HEK293 (cell line): Measurements from ENCODE around the gene CARD14.

Experiments used
- CTCF ChIA-PET: fragments of 350-600 bp; formaldehyde crosslinking; extraction: SDS; loops from one replicate; lab custom pipeline; 2021; ENCODE audit warnings: antibody characterized with exemption; lab: Yijun Ruan, JAX
- POLR2A ChIA-PET: fragments of 300-600 bp; formaldehyde crosslinking; extraction: SDS; loops from one replicate; lab custom pipeline; 2020; ENCODE audit warnings: antibody characterized with exemption, inconsistent platforms; lab: Yijun Ruan, JAX
- H3K27ac ChIP-seq: fragments of 200-500 bp; sonication (Bioruptor generic); 2 replicates; pipeline ENCODE4 v1.5.1; 2014; ENCODE audit warnings: low read depth, low read length, control low read depth, inconsistent platforms; ENCODE audit errors: extremely low read depth
- H3K36me3 ChIP-seq, 2 experiments: fragments of 200-500 bp in 1 of 2; sonication (Bioruptor generic) in 1 of 2; 1 replicate in 1 of 2; 2 replicates in 1 of 2; pipeline ENCODE4 v1.5.1; 2014 to 2017; ENCODE audit warnings: inconsistent platforms in 2 of 2, low read length in 2 of 2; ENCODE audit not compliant: control insufficient read depth in 2 of 2, insufficient read depth in 1 of 2
- H3K4me1 ChIP-seq: fragments of 200-500 bp; sonication (Bioruptor generic); 2 replicates; pipeline ENCODE4 v1.5.1; 2014; ENCODE audit warnings: mild to moderate bottlenecking, low read length, inconsistent platforms; ENCODE audit not compliant: control insufficient read depth, insufficient read depth
- H3K4me3 ChIP-seq: 2 replicates; pipeline ENCODE4 v1.5.1; 2011; ENCODE audit warnings: low read depth, mild to moderate bottlenecking, control low read depth, low read length, moderate library complexity
- H3K9me3 ChIP-seq: fragments of 200-500 bp; sonication (Bioruptor generic); 2 replicates; pipeline ENCODE4 v1.5.1; 2014; ENCODE audit warnings: low read depth, low read length, inconsistent platforms; ENCODE audit not compliant: control insufficient read depth, insufficient read depth
- BCL11A ChIP-seq: fragments of 450-650 bp; formaldehyde crosslinking; IDR thresholded peaks from 2 replicates; pipeline ENCODE4 v1.5.1; 2016; ENCODE audit warnings: low read depth, missing biosample characterization, missing genetic modification characterization
- GFI1B ChIP-seq: fragments of 450-650 bp; formaldehyde crosslinking; IDR thresholded peaks from 2 replicates; pipeline ENCODE4 v1.5.1; 2016; ENCODE audit warnings: missing biosample characterization, missing genetic modification characterization
- GLIS1 ChIP-seq: fragments of 450-650 bp; formaldehyde crosslinking; IDR thresholded peaks from 2 replicates; pipeline ENCODE4 v1.5.1; 2016; ENCODE audit warnings: missing biosample characterization, missing genetic modification characterization
- GLIS2 ChIP-seq: fragments of 450-650 bp; formaldehyde crosslinking; IDR thresholded peaks from 2 replicates; pipeline ENCODE4 v1.5.1; 2016; ENCODE audit warnings: missing biosample characterization, missing genetic modification characterization
- HOXA7 ChIP-seq: sonication (generic); formaldehyde crosslinking; IDR thresholded peaks from 2 replicates; pipeline ENCODE4 v1.8.1; 2022; ENCODE audit warnings: missing genetic modification reagents, borderline replicate concordance
- IKZF3 ChIP-seq: fragments of 450-650 bp; IDR thresholded peaks from 2 replicates; pipeline ENCODE4 v1.5.0; 2018; ENCODE audit warnings: missing biosample characterization, mild to moderate bottlenecking, missing genetic modification characterization, moderate library complexity
- SP2 ChIP-seq: fragments of 450-650 bp; formaldehyde crosslinking; IDR thresholded peaks from 2 replicates; pipeline ENCODE4 v1.5.1; 2016; ENCODE audit warnings: missing biosample characterization, missing genetic modification characterization
- YY2 ChIP-seq: fragments of 450-650 bp; formaldehyde crosslinking; IDR thresholded peaks from 2 replicates; pipeline ENCODE4 v1.5.1; 2016; ENCODE audit warnings: missing biosample characterization, missing genetic modification characterization
- ZBTB20 ChIP-seq: fragments of 450-650 bp; formaldehyde crosslinking; IDR thresholded peaks from 2 replicates; pipeline ENCODE4 v1.5.1; 2016; ENCODE audit warnings: missing biosample characterization, missing genetic modification characterization
- ZFP37 ChIP-seq: fragments of 450-650 bp; formaldehyde crosslinking; IDR thresholded peaks from 2 replicates; pipeline ENCODE4 v1.5.1; 2016; ENCODE audit warnings: missing biosample characterization, missing genetic modification characterization
- ZNF133 ChIP-seq: fragments of 450-650 bp; formaldehyde crosslinking; IDR thresholded peaks from 2 replicates; pipeline ENCODE4 v1.5.1; 2016; ENCODE audit warnings: missing biosample characterization, missing genetic modification characterization
- ZNF169 ChIP-seq: fragments of 450-650 bp; formaldehyde crosslinking; IDR thresholded peaks from 2 replicates; pipeline ENCODE4 v1.5.1; 2016; ENCODE audit warnings: missing biosample characterization, missing genetic modification characterization
- ZNF2 ChIP-seq: fragments of 450-650 bp; formaldehyde crosslinking; IDR thresholded peaks from 2 replicates; pipeline ENCODE4 v1.5.1; 2016; ENCODE audit warnings: missing biosample characterization, missing genetic modification characterization
- ZNF221 ChIP-seq: fragments of 450-650 bp; formaldehyde crosslinking; IDR thresholded peaks from 2 replicates; pipeline ENCODE4 v1.5.1; 2017; ENCODE audit warnings: missing biosample characterization, missing genetic modification characterization, borderline replicate concordance
- ZNF404 ChIP-seq: fragments of 450-650 bp; formaldehyde crosslinking; IDR thresholded peaks from 2 replicates; pipeline ENCODE4 v1.5.1; 2017; ENCODE audit warnings: missing biosample characterization, missing genetic modification characterization
- ZNF423 ChIP-seq: fragments of 450-650 bp; formaldehyde crosslinking; IDR thresholded peaks from 2 replicates; pipeline ENCODE4 v1.5.1; 2016; ENCODE audit warnings: missing biosample characterization, missing genetic modification characterization
- ZNF433 ChIP-seq: fragments of 450-650 bp; formaldehyde crosslinking; IDR thresholded peaks from 2 replicates; pipeline ENCODE4 v1.5.1; 2016; ENCODE audit warnings: missing biosample characterization, missing genetic modification characterization, low read depth
- ZNF501 ChIP-seq: fragments of 450-650 bp; formaldehyde crosslinking; IDR thresholded peaks from 2 replicates; pipeline ENCODE4 v1.5.1; 2016; ENCODE audit warnings: missing biosample characterization, missing genetic modification characterization
- ZNF514 ChIP-seq: fragments of 450-650 bp; formaldehyde crosslinking; IDR thresholded peaks from 2 replicates; pipeline ENCODE4 v1.5.1; 2016; ENCODE audit warnings: missing biosample characterization, missing genetic modification characterization
- ZNF600 ChIP-seq: fragments of 450-650 bp; formaldehyde crosslinking; IDR thresholded peaks from 2 replicates; pipeline ENCODE4 v1.5.1; 2016; ENCODE audit warnings: missing biosample characterization, missing genetic modification characterization
- ZNF621 ChIP-seq: fragments of 450-650 bp; formaldehyde crosslinking; IDR thresholded peaks from 2 replicates; pipeline ENCODE4 v1.5.1; 2017; ENCODE audit warnings: missing biosample characterization, missing genetic modification characterization
- ZNF792 ChIP-seq: fragments of 450-650 bp; formaldehyde crosslinking; IDR thresholded peaks from 2 replicates; pipeline ENCODE4 v1.5.1; 2016; ENCODE audit warnings: missing biosample characterization, missing genetic modification characterization
- ZNF830 ChIP-seq: fragments of 450-650 bp; IDR thresholded peaks from 2 replicates; pipeline ENCODE4 v1.5.0; 2018; ENCODE audit warnings: missing biosample characterization, missing genetic modification characterization, low read depth, mild to moderate bottlenecking, moderate library complexity
- ZNF843 ChIP-seq: fragments of 450-650 bp; formaldehyde crosslinking; IDR thresholded peaks from 2 replicates; pipeline ENCODE4 v1.5.1; 2016; ENCODE audit warnings: missing biosample characterization, missing genetic modification characterization
- ZSCAN23 ChIP-seq: fragments of 450-650 bp; formaldehyde crosslinking; IDR thresholded peaks from 2 replicates; pipeline ENCODE4 v1.5.1; 2016; ENCODE audit warnings: missing biosample characterization, missing genetic modification characterization
- TF ChIP-seq, protein P1 (sequence below): fragments of 450-650 bp; formaldehyde crosslinking; IDR thresholded peaks from 2 replicates; pipeline ENCODE4 v1.5.1; 2016; ENCODE audit warnings: missing biosample characterization, missing genetic modification characterization
- TF ChIP-seq, protein P2 (sequence below): fragments of 450-650 bp; formaldehyde crosslinking; IDR thresholded peaks from 2 replicates; pipeline ENCODE4 v1.5.1; 2016; ENCODE audit warnings: missing biosample characterization, missing genetic modification characterization
- TF ChIP-seq, protein P3 (sequence below): fragments of 450-650 bp; formaldehyde crosslinking; IDR thresholded peaks from 2 replicates; pipeline ENCODE4 v1.5.1; 2016; ENCODE audit warnings: missing biosample characterization, missing genetic modification characterization
- TF ChIP-seq, protein P4 (sequence below): fragments of 450-650 bp; formaldehyde crosslinking; IDR thresholded peaks from 2 replicates; pipeline ENCODE4 v1.5.1; 2017; ENCODE audit warnings: missing biosample characterization, missing genetic modification characterization
- TF ChIP-seq, protein P5 (sequence below): fragments of 450-650 bp; formaldehyde crosslinking; IDR thresholded peaks from 2 replicates; pipeline ENCODE4; 2016; ENCODE audit warnings: missing biosample characterization, missing genetic modification characterization

Gene CARD14

DNA sequence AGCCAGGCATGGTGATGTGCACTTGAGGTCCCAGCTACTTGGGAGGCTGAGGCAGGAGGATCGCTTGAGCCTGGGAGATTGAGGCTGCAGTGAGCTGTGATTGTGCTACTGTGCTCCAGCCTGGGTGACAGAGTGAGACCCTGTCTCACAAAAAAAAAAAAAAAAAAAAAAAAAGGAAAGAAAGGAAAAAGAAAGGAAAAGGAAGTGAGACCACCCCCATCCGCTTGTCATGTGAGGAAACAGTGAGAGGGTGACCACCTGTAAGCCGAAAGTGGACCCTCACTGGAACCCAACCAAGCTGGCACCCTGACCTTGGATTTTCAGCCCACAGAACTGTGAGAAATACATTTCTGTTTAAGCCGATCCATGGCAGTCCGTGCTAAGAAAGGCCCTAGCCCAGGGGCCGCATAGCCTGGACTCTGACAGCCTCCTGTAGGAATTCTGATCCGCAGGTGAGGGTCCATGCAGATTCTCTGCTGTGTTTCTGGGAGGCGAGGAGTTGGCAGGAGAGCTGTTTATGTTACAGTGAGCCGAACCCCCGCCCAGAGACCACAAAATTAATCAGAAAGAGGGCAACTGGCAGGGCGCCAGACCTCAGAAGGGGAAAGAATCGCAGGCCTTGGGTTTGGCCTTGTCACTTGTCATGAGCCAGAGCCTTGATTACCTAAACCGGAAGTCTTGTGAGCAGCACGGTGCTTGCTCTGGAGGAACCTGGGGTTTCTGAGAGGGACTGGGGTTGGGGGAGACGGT lies 49.4 kb downstream of the CARD14 start (continued):
- no peak for TF ChIP-seq ZSCAN23
- no peak for TF ChIP-seq ZNF514 (tag by site-specific recombination)
- no peak for TF ChIP-seq ZNF792
- TF ChIP-seq ZBTB20, result no peak
- TF ChIP-seq, protein P1, sequence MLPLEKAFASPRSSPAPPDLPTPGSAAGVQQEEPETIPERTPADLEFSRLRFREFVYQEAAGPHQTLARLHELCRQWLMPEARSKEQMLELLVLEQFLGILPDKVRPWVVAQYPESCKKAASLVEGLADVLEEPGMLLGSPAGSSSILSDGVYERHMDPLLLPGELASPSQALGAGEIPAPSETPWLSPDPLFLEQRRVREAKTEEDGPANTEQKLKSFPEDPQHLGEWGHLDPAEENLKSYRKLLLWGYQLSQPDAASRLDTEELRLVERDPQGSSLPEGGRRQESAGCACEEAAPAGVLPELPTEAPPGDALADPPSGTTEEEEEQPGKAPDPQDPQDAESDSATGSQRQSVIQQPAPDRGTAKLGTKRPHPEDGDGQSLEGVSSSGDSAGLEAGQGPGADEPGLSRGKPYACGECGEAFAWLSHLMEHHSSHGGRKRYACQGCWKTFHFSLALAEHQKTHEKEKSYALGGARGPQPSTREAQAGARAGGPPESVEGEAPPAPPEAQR, result no peak
- peak; percentile 13; the same call in 1 of the 2 replicates for TF ChIP-seq IKZF3 (tag by site-specific recombination)
- TF ChIP-seq ZNF830, result no peak
- no peak for TF ChIP-seq ZNF404 (tag by site-specific recombination)
- TF ChIP-seq, protein P2, sequence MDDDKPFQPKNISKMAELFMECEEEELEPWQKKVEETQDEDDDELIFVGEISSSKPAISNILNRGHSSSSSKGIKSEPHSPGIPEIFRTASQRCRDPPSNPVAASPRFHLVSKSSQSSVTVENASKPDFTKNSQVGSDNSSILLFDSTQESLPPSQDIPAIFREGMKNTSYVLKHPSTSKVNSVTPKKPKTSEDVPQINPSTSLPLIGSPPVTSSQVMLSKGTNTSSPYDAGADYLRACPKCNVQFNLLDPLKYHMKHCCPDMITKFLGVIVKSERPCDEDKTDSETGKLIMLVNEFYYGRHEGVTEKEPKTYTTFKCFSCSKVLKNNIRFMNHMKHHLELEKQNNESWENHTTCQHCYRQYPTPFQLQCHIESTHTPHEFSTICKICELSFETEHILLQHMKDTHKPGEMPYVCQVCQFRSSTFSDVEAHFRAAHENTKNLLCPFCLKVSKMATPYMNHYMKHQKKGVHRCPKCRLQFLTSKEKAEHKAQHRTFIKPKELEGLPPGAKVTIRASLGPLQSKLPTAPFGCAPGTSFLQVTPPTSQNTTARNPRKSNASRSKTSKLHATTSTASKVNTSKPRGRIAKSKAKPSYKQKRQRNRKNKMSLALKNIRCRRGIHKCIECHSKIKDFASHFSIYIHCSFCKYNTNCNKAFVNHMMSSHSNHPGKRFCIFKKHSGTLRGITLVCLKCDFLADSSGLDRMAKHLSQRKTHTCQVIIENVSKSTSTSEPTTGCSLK (tag by site-specific recombination), result no peak
- TF ChIP-seq ZNF433 (tag by site-specific recombination), result no peak
- TF ChIP-seq GFI1B (tag by site-specific recombination), result 0 out of 2 replicates have a peak, but pooled peaks have one; percentile 23
- TF ChIP-seq BCL11A (tag by site-specific recombination), result no peak
- TF ChIP-seq ZNF221, result no peak; the same call in 1 of the 2 replicates
- no peak for TF ChIP-seq ZNF423 (tag by site-specific recombination)
- TF ChIP-seq ZNF133 (tag by site-specific recombination), result no peak
- TF ChIP-seq HOXA7 (CRISPR knock-in tag), result no peak
- TF ChIP-seq ZFP37 (tag by site-specific recombination), result no peak
- no peak for TF ChIP-seq ZNF169
- TF ChIP-seq ZNF2 (tag by site-specific recombination), result no peak
- peak; percentile 92 for TF ChIP-seq GLIS1 (tag by site-specific recombination)
- TF ChIP-seq ZNF501, result no peak
- no peak for TF ChIP-seq ZNF621 (tag by site-specific recombination)

DNA sequence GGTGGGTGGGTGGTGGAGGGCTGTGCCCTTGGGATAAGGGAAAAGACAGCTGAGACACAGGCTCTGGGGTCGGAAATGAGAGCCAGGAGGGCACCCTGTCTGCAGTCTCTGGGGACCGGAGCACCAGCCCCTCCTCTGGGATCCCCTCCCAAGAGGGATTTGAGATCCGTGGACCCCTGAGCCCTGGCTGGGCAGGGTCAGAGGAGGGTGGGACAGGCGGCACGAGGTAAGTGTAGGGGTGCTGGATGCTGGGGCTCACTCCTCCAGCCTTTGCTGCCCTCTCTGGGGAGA lies 49.9 kb downstream of the CARD14 start:
- POLR2A ChIA-PET, result interaction anchor here (0.7 to 2.4 kb wide), 9 partner anchors 9 to 1456 kb away, joined by 3 to 11 read pairs (median 5); no protein-coding TSS in a partner anchor
- Histone ChIP-seq H3K4me3 (peak overlapping the region; percentile 82), H3K36me3 (peaks cover 14 to 57% of the 10 kb centered on the region in 2 experiments), H3K4me1 (peaks cover 8% of the 10 kb centered on the region; the same call in 1 of the 2 replicates), H3K27ac (peak overlapping the region; percentile 93), H3K9me3 (no peaks in the 10 kb centered on the region)
- CTCF ChIA-PET, result interaction anchor here (0.6 kb wide), 2 partner anchors 40 to 998 kb away, joined by 3 read pairs; no protein-coding TSS in a partner anchor
- TF ChIP-seq GLIS2 (tag by site-specific recombination) (peak; percentile 32; the same call in 1 of the 2 replicates), ZFP37 (tag by site-specific recombination) (0 out of 2 replicates have a peak, but pooled peaks have one; percentile 30), ZNF843 (tag by site-specific recombination) (0 out of 2 replicates have a peak, but pooled peaks have one; percentile 4), ZNF600 (tag by site-specific recombination) (peak; percentile 9; the same call in 1 of the 2 replicates), YY2 (no peak), SP2 (tag by site-specific recombination) (peak; percentile 7; the same call in 1 of the 2 replicates)
- TF ChIP-seq, protein P3, sequence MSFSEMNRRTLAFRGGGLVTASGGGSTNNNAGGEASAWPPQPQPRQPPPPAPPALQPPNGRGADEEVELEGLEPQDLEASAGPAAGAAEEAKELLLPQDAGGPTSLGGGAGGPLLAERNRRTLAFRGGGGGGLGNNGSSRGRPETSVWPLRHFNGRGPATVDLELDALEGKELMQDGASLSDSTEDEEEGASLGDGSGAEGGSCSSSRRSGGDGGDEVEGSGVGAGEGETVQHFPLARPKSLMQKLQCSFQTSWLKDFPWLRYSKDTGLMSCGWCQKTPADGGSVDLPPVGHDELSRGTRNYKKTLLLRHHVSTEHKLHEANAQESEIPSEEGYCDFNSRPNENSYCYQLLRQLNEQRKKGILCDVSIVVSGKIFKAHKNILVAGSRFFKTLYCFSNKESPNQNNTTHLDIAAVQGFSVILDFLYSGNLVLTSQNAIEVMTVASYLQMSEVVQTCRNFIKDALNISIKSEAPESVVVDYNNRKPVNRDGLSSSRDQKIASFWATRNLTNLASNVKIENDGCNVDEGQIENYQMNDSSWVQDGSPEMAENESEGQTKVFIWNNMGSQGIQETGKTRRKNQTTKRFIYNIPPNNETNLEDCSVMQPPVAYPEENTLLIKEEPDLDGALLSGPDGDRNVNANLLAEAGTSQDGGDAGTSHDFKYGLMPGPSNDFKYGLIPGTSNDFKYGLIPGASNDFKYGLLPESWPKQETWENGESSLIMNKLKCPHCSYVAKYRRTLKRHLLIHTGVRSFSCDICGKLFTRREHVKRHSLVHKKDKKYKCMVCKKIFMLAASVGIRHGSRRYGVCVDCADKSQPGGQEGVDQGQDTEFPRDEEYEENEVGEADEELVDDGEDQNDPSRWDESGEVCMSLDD, result peak; percentile 71
- TF ChIP-seq, protein P4, sequence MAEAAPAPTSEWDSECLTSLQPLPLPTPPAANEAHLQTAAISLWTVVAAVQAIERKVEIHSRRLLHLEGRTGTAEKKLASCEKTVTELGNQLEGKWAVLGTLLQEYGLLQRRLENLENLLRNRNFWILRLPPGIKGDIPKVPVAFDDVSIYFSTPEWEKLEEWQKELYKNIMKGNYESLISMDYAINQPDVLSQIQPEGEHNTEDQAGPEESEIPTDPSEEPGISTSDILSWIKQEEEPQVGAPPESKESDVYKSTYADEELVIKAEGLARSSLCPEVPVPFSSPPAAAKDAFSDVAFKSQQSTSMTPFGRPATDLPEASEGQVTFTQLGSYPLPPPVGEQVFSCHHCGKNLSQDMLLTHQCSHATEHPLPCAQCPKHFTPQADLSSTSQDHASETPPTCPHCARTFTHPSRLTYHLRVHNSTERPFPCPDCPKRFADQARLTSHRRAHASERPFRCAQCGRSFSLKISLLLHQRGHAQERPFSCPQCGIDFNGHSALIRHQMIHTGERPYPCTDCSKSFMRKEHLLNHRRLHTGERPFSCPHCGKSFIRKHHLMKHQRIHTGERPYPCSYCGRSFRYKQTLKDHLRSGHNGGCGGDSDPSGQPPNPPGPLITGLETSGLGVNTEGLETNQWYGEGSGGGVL (tag by site-specific recombination), result peak; percentile 68
- TF ChIP-seq, protein P5, sequence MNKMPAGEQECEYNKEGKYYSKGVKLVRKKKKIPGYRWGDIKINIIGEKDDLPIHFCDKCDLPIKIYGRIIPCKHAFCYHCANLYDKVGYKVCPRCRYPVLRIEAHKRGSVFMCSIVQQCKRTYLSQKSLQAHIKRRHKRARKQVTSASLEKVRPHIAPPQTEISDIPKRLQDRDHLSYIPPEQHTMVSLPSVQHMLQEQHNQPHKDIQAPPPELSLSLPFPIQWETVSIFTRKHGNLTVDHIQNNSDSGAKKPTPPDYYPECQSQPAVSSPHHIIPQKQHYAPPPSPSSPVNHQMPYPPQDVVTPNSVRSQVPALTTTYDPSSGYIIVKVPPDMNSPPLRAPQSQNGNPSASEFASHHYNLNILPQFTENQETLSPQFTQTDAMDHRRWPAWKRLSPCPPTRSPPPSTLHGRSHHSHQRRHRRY (tag by site-specific recombination), result 0 out of 2 replicates have a peak, but pooled peaks have one; percentile 25
